ENCODE data around the gene PPP4R4.

- peak in 3 of 6 experiments; percentile 8 to 62 (median 12) for TF ChIP-seq CTCF (IDR thresholded peaks at IDR 0.05)
- TF ChIP-seq POLR2A (IDR thresholded peaks at IDR 0.05), result no peak
Measured at GRCh38 chr14:94307410-94307992, 133.4 kb downstream of the PPP4R4 start.
